Kidney (tissue), 14 donors: ENCODE data around the gene MNAT1. TPM values are rescaled to one million over a fixed set of nuclear protein-coding genes. Genes with fewer than 3 reads are reported as not detected.

ENCODE experiments used
- DNase-seq, 5 donors: peaks; one replicate each; pipeline ENCODE4 v3.0.0-alpha.2; 2013 to 2020
- FAIRE-seq: peaks from 2 replicates; lab custom pipeline; 2012; peaks lifted over from hg19 to GRCh38; lab: Jason Lieb, UNC
- H3K27ac ChIP-seq, 2 donors: one replicate each; pipeline ENCODE4 v1.7.0; 2013; ENCODE audit warnings: low read depth in 2 of 2, low read length in 2 of 2, inconsistent platforms in 1 of 2
- H3K27me3 ChIP-seq: one replicate; pipeline ENCODE4 v1.7.1; 2013; ENCODE audit warnings: low read length, inconsistent platforms; ENCODE audit not compliant: control insufficient read depth, insufficient read depth
- H3K36me3 ChIP-seq, 3 donors: one replicate each; pipeline versions ENCODE4 v1.7.0 to v1.7.1; 2013; ENCODE audit warnings: low read length in 3 of 3, control low read depth in 1 of 3, inconsistent platforms in 1 of 3; ENCODE audit not compliant: insufficient read depth in 3 of 3, control insufficient read depth in 2 of 3
- H3K4me1 ChIP-seq, 3 donors: one replicate each; pipeline versions ENCODE4 v1.7.0 to v1.7.1; 2013; ENCODE audit warnings: low read length in 3 of 3, inconsistent platforms in 1 of 3, low read depth in 1 of 3; ENCODE audit not compliant: control insufficient read depth in 2 of 3, insufficient read depth in 2 of 3
- H3K4me3 ChIP-seq, 3 donors: one replicate each; pipeline versions ENCODE4 v1.7.0 to v1.8.1; 2013; ENCODE audit warnings: low read length in 3 of 3, control low read depth in 1 of 3, inconsistent platforms in 1 of 3
- H3K9ac ChIP-seq, 3 donors: one replicate each; pipeline versions ENCODE4 v1.7.0 to v1.7.1; 2013; ENCODE audit warnings: low read length in 3 of 3, control low read depth in 1 of 3, inconsistent platforms in 1 of 3
- H3K9me3 ChIP-seq, 3 donors: one replicate each; pipeline versions ENCODE4 v1.7.0 to v1.7.1; 2013; ENCODE audit warnings: low read length in 3 of 3, control low read depth in 1 of 3, inconsistent platforms in 1 of 3; ENCODE audit not compliant: control insufficient read depth in 2 of 3, insufficient read depth in 1 of 3
- CTCF ChIP-seq: IDR thresholded peaks from 3 replicates; pipeline ENCODE4 v1.5.1; 2012; ENCODE audit warnings: mild to moderate bottlenecking, moderate library complexity, borderline replicate concordance; ENCODE audit not compliant: insufficient read depth; ENCODE audit errors: extremely low read depth
- intact Hi-C: fragments of 100-400 bp; cut with DNase I; formaldehyde crosslinking; loops from one replicate; pipeline ENCODE4 v1.11.1; 2022
- polyA plus RNA-seq: library from polyadenylated mRNA; stranded (reverse); fragments of 350-450 nt; fragmentation: Illumina TruSeq; extraction: RNeasy Lipid Tissue Mini Kit (QIAGEN cat#74804); gene quantifications from one replicate; pipeline ENCODE4 v1.2.3, GENCODE V29; 2014; ENCODE audit warnings: low read depth, low replicate concordance; ENCODE audit not compliant: insufficient read depth
- total RNA-seq: library from RNA; stranded (reverse); fragmentation: NEBNext Ultra II Directional; extraction: Animal tissue kit (Norgen Biotek cat#: 25700); gene quantifications from one replicate; pipeline ENCODE4 v1.2.1, GENCODE V29; 2021
- donor health status: control.
- donor health status: control.
- donor health status: control.
- donor health status: control.
- donor health status: control.
- donor health status: DM: yes; HTN: yes; CAD: no.
- donor health status: Normal renal cell carcinoma (clear cell type).

Gene MNAT1
- total and polyA plus RNA-seq, 2 donors from 2014 or later = 29.6 to 41.6 TPM

GRCh38 chr14:60933920-60934655, 199.5 kb downstream of the MNAT1 start:
- no peak overlapping the region for H3K9ac ChIP-seq
- H3K27ac ChIP-seq = no peak overlapping the region
- H3K9me3 ChIP-seq = no peaks in the 10 kb centered on the region
- no peaks in the 10 kb centered on the region for H3K4me1 ChIP-seq
- no peak for FAIRE-seq
- no peak for TF ChIP-seq CTCF
- intact Hi-C loops = no loop called here
- H3K27me3 ChIP-seq = no peaks in the 10 kb centered on the region
- no peak for DNase-seq
- no peak overlapping the region for H3K4me3 ChIP-seq
- no peaks in the 10 kb centered on the region for H3K36me3 ChIP-seq

DNA sequence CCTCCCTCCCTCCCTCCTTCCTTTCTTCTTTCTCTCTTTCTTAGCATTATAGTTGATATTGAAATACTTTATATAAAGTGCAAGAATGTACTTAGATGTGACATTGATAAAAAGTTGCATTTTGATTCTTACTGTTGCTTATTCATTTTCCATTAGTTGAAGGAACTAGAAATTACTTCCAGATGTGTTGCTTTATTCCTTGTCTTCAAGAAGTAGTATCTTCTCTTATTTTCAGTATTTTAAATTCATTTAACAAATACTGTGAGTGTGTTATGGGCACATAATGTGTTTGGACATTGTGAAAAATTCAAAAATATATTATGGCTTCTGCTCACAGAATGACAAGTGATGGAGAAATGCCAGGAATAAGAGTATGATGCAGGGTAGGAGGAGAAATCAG, 200.8 kb downstream of the MNAT1 start:
- H3K4me1 ChIP-seq = no peaks in the 10 kb centered on the region
- intact Hi-C loops = no loop called here
- TF ChIP-seq CTCF = no peak
- H3K9me3 ChIP-seq = no peaks in the 10 kb centered on the region
- H3K27ac ChIP-seq = no peak overlapping the region
- DNase-seq (no peak), FAIRE-seq (no peak)
- no peaks in the 10 kb centered on the region for H3K27me3 ChIP-seq
- no peak overlapping the region for H3K4me3 ChIP-seq
- H3K9ac ChIP-seq = no peak overlapping the region
- H3K36me3 ChIP-seq = no peaks in the 10 kb centered on the region

DNA sequence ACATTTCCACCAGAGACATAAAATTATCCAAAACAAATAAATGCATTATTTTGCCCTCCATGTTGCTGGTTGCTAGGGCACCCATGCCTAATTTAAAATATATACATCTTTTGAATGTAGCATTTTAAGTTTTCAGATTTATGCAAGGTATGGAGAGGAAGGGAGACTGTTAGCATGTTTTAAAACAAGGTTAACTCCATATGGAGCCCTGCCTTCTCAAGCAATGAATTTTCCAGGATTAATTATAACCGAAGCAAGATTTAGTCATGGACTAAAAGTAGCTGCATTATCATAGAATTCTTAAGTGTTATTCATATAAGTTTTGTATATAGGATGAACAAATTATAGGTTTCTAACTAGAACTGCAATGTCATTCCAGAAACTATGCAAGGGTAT, 209.1 kb downstream of the MNAT1 start:
- Histone ChIP-seq H3K4me3 (no peak overlapping the region), H3K27ac (no peak overlapping the region), H3K27me3 (no peaks in the 10 kb centered on the region), H3K4me1 (no peaks in the 10 kb centered on the region), H3K9me3 (no peaks in the 10 kb centered on the region), H3K36me3 (no peaks in the 10 kb centered on the region), H3K9ac (no peak overlapping the region)
- no peak for DNase-seq
- FAIRE-seq = no peak
- TF ChIP-seq CTCF = no peak
- intact Hi-C loops = no loop called here
